Measurements from ENCODE around the gene DENND1A.
"Not testable (repeated sequence)": the region's sequence is repeated elsewhere in the genome, so short reads cannot be mapped to it uniquely, and the experiment has no call there.

Gene DENND1A

DNA sequence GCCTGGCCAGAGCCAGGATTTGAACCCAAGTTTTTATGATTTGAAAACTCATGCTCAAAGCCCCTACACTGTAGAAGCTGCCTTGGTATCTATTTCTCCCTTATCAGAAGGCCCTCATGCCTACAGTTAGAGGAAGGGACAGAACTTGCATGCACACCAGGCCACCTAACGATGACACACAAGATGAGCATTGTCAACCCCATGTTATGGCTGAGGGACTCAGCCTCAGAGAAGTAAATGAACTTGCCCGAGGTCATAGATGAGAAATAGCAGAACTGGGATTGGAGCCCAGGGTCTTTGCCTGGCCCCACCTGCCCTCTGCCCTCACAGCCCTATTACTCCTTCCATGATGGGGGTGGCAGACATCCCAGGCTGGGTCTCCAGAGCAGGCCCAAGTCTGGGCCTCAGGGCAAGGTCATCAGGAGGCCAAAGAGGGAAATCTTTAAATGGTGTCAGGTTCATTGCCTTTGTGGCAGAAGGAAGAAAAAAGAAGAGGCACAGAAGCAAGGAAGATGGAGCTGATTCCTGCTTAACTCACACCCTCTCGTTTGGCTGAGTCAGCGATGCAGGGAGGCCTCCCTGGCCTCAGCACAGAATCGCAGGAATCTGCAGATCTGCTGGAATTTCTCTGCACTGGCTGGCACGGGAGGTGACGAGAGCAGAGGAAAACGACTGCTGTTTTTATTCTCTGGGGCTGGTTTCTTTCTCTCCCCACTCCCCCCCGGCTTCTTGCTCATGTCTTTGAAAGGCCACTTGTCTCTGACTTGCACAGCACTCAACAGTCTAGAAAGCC is 594.5 kb downstream of the DENND1A start:
- ATAC-seq = no peak
- DNase-seq = no peak

DNA sequence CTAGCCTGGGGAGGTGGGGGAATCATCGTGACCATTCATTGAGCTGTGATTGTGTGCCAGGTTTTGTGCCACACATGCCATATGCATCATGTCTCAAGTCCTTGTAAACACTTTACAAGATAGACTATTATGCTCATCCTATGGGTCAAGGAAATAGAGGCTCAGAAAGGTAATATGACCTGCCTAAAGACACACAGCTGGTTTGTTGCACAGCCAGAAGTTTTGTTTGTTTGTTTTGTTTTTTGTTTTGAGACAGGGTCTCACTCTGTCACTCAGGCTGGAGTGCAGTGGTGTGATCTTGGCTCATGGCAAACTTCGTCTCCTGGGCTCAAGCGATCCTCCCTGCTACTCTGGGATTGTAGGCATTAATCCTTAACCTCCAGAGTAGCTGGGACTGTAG is 595.3 kb downstream of the DENND1A start:
- no peak for DNase-seq
- no peak for ATAC-seq

DNA sequence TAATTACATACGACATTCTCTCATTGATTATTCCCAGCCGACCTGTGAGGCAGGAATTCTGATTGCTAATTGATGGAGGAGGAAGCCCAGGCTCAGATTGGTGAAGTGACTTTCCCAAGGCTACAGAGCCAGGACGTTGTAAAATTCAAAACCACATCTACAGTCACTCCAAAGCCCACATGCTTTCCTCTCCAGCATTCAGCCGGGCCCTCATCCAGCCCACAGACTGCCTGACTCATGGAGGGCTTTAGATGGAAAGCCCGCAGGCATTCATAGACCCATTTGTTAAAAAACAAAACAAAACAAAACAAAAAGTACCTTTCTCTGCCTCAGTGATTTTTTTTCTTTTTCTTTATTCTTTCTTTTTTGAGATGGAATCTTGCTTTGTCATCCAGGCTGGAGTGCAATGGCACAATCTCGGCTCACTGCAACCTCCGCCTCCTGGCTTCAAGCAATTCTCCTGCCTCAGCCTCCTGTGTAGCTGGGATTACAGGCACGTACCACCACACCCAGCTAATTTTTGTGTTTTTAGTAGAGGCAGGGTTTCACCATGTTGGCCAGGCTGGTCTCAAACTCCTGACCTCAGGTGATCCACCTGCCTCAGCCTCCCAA is 596.8 kb downstream of the DENND1A start:
- not testable (repeated sequence) for DNase-seq
- ATAC-seq = peak; percentile 71

DNA sequence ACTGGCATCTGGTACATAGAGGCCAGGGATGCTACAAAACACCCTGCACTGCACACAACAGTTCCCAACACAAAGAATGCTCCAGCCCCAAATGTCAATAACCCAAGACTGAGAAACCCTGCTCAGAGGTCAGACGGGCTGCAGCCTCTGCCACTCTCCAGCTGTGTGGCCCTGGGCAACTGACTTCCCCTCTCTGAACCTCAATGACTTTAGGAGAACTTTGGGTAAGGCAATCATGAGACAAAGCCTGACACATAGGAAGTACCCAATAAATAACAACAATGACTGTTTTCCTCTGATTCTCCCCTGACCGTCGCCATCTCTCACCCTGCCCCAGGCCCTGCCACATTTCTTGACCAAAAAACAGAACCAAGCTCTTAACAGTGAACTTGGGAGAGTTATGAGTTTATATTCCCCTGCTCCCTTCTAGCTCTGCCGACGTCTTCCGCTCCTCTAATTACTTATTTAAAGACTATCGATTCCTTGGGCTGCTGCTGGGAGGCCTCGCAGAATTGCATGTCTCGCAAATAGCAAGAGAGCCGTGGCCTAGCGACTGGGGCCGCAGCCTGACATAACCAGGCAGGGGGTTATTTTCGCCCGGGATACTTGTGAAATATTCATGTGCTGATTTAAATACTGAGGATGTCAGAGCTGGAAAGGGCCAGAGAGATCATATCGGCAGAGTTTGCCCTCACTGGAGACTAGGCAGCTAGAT is 598.4 kb downstream of the DENND1A start:
- no peak for DNase-seq
- no peak for ATAC-seq
